Inflammatory macrophage treated with lipopolysaccharide for 4 hours (primary cell): Measurements from ENCODE around the gene ATPAF1.
"Not testable (repeated sequence)": the region's sequence is repeated elsewhere in the genome, so short reads cannot be mapped to it uniquely, and the experiment has no call there.

Source experiments
- DNase-seq: peaks from one replicate; pipeline ENCODE4 v3.0.0-alpha.2; 2020

Gene ATPAF1

DNA sequence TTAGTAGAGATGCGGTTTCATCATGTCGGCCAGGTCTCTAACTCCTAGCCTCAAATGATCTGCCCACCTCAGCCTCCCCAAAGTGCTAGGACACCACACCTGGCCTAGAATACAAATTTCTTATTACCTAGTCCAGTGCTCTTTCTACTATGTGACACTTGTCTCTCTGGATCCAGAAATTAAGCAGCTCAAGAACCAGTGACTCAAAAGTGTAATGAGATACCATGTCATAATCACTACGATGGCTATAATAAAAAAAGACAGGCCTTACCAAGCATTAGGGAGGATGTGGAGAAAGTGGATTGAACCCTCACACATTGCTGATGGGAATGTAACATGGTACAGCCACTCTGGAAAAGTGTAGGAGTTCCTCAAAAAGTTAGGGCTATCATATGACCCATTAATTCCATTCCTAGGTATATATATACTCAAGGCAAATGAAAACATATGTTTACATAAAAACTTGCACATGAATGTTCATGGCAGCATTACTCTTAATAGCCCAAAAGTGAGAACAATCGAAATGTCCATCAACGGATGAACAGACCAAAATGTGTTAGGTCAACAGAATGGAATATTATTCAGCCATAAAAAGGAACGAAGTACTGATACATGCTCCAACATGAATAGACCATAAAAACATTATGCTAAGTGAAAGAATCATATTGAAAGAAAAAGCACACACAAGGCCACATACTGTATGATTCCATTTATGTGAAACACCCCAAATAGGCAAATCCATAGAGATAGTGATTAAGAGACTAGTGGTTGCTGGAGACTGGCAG, 11.8 kb upstream of the ATPAF1 start:
- no peak for DNase-seq

DNA sequence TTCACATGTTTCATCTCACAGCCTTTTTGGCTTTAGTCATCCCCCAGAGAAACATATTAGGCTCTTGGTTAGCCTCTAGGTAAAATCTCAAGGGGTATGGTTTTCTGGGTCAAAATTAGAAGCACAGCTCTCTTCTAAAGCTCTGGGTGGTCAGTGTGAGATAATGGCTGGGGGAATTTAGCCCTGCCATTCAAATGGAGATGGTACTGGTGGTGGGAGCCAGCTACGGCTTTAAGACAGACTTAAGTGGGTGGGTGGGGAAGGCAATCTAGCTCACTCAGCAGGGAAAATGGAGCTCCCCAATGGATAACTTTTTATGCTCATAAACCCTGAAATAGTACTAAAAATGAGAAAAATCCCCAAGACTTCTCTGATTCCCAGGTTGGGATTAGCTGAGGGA, 9.2 kb upstream of the ATPAF1 start:
- no peak for DNase-seq

DNA sequence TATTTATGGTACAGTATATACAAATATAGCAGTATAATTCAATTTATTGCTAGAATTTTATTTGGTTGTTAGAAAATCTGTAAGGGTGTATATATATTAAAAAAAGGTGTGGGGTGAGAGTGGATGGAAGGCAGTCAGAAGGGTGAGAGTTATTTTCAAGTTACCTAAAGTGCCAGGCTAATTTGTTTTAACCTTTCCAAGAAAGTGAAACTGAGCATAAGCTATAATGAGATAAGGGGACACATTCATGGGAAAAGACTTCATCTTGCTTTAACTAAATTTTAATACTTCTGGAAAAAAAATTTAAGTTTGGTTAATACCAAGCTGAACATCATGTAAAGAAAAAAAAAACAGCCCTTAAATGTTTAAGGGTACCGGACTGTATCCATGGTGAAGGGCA, 8.4 kb upstream of the ATPAF1 start:
- DNase-seq = no peak

DNA sequence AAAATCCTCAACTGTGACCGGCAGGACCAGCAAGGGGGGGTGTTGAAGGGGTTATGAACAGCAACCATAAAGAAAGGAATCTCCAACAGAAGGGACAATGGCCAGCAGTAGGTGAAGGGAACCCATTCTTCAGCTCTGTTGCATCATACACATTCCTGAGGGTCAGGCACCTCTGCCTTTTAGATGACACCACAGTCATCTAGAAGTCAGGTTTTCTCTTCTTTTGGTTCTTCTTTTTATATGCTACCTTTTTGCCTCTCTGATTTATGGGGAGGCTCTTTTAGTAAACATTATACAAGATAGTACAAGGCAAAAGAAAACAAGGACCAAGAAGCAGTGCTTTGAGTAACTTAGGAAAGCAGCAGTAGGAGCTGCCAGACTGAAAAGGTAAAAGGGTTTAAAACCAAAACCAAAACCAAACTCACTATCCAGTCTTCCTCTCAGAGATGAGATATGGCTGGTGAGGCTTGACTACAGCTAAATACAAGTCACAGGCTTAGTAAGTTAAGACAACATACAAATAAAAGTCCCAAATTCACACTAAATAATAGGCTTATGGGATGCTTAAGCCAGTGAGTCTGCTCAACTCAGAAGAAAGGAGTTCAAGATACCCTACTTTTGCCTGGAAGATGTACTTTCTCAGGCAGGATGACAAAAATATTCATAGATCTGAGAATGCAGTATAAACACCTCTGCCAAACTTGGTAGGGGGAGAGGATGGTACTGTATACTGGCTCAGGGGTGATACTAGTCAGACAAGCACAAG, 7.6 kb upstream of the ATPAF1 start:
- no peak for DNase-seq

DNA sequence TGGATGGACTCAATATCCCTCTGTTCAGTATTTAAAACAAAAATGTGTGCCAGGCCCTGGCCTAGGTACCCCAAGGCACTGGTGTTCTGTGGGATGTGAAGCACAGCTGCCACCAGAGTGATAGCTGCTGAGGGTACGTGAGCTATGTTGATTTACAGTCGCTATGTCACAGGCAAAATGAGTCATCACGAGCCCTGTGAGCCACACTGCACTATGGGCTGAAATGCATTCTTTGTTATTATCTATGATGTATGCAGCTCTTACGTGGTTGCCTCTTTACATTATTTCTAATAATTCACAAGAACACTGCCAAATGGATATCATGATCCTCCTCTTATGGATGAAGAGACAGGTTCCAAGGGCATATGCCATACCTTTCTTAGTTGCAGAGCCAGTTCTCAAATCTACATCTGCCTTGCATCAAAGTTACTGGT, 5.6 kb upstream of the ATPAF1 start:
- DNase-seq = no peak

- DNase-seq = no peak
Measured at GRCh38 chr1:46672696-46673095, 4.5 kb upstream of the ATPAF1 start.

GRCh38 chr1:46671554-46671953, 3.4 kb upstream of the ATPAF1 start, which contains the start of gene TEX38:
TSS of gene TEX38 (plus strand) at chr1:46671854. CDS start at chr1:46671935, 81 bp downstream.
- DNase-seq = no peak

DNA sequence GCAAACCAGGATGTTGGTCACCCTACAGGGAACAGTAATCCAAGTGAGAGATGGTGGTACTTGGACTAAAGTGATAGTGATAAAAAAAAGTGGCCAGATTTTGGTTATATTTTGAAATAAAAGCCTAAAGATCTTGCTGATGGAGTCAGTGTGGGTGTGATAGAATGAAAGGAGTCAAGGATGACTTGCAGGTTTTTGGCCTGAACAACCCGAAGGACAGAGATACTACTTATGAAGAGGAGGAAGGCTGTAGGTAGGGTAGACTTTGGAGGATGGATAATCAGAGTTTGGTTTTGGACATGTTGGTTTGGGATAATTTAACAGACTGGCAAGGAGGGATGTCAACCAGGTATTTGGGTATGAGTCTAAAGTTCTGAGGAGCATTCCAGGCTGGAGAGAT, 2.0 kb upstream of the ATPAF1 start:
- DNase-seq = no peak

- DNase-seq = no peak
Measured at GRCh38 chr1:46665983-46666382, 2.2 kb downstream of the ATPAF1 start.

DNA sequence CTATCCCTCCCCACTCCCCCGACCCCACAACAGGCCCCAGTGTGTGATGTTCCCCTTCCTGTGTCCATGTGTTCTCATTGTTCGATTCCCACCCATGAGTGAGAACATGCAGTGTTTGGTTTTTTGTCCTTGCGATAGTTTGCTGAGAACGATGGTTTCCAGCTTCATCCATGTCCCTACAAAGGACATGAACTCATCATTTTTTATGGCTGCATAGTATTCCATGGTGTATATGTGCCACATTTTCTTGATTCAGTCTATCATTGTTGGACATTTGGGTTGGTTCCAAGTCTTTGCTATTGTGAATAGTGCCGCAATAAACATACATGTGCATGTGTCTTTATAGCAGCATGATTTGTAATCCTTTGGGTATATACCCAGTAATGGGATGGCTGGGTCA, 5.2 kb downstream of the ATPAF1 start:
- not testable (repeated sequence) for DNase-seq

- not testable (repeated sequence) for DNase-seq
Measured at GRCh38 chr1:46660116-46660515, 8.0 kb downstream of the ATPAF1 start.

DNA sequence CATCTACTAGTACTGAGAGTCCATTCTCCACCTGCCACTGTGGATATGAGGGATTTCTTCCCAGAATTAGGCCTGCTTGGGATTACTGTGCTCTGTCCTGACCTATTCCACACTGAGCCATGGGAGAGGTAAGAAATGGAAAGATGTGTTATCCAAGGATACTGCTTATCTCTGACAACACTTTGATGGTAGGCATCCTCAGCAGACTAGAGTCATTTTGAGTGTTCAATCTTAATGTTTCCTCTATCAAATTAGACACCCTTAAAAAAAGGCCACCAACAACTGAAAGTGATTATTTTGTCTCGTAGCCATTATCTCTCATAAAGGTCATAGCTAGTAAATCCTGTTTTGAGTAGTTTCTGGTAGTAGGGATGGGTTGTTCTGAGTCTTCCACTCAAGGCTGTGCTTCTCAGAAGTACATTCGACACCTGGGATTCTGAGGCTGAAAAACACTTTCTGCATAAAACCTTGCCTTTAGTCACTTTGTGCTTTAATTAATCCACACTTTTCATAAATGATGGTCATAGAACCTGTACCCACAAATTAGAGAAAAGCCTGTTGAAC, 8.8 kb downstream of the ATPAF1 start:
- DNase-seq = no peak

DNA sequence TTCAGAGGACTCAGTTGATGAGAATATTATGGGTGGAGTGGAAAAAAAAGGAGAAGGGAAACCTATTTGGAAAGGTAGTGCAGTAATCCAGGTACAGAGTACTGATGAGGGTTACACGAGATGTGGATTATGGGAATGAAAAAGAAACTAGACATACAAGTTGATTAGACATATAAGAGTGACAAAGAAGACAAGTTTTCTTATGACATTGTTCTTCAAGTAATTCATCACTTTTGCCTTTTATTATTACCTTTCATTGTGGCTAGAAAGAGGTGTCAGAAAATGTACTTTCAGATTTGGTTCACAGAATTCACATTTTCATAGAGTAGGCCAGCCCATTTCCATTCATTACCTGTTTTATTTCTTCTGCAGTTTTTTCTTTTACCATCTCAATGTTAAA, 10.4 kb downstream of the ATPAF1 start:
- DNase-seq = no peak

GRCh38 chr1:46656643-46657042, 11.5 kb downstream of the ATPAF1 start:
- DNase-seq = no peak

- DNase-seq = no peak
Measured at GRCh38 chr1:46655848-46656247, 12.3 kb downstream of the ATPAF1 start.

DNA sequence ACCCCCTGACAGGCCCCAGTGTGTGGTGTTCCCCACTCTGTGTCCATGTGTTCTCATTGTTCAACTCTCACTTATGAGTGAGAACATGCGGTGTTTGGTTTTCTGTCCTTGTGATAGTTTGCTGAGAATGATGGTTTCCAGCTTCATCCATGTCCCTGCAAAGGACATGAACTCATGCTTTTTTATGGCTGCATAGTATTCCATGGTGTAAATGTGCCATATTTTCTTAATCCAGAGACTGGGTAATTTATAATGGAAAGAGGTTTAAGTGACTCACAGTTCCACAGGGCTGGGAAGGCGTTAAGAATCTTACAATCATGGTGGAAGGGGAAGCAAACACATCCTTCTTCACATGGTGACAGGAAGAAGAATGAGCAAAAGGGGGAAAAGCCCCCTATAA, 13.5 kb downstream of the ATPAF1 start:
- DNase-seq = not testable (repeated sequence)

DNA sequence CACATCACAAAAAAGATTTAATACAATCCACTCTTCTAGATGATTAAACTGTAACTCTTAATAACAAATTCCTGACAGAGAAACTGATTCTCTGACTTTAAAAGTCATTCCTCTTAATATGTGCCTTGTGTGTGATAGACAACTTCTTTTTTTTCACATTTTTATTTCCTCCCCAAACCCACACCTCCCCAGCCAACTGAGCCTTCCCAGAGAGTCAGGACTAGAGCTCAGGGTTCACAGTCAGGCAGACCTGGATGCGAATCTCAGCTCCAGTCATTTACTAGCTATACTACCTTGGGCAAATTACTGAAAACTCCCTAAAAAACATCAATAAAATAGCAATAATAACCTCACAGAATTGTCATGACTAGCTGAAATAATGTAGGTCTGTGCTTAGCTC, 14.2 kb downstream of the ATPAF1 start:
- DNase-seq = no peak

- no peak for DNase-seq
Measured at GRCh38 chr1:46653405-46653958, 14.7 kb downstream of the ATPAF1 start.

GRCh38 chr1:46652321-46653100, 15.7 kb downstream of the ATPAF1 start:
- no peak for DNase-seq

DNA sequence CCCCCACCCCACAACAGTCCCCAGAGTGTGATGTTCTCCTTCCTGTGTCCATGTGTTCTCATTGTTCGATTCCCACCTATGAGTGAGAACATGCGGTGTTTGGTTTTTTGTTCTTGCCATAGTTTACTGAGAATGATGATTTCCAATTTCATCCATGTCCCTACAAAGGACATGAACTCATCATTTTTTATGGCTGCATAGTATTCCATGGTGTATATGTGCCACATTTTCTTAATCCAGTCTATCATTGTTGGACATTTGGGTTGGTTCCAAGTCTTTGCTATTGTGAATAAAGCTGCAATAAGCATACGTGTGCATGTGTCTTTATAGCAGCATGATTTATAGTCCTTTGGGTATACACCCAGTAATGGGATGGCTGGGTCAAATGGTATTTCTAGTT, 17.0 kb downstream of the ATPAF1 start:
- not testable (repeated sequence) for DNase-seq

- DNase-seq = no peak
Measured at GRCh38 chr1:46650491-46650890, 17.7 kb downstream of the ATPAF1 start.

DNA sequence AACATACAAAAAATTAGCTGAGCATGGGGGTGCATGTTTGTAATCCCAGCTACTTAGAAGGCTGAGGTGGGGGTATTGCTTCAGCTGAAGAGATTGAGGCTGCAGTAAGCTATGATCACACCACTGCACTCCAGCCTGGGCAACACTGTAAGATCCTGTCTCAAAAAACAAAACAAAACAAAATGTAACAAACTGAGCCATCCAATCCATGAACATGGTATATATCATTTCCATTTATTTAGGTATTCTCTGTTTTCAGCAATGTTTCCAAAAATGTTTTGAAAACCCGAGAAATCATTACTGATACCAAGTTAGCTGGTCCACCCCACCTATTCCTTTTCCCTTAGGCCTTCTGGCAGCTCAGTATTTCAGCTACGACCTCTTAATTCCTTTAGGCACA, 18.4 kb downstream of the ATPAF1 start:
- DNase-seq = no peak

- no peak for DNase-seq
Measured at GRCh38 chr1:46647611-46648010, 20.6 kb downstream of the ATPAF1 start.
